H9 (cell line): Measurements from ENCODE around the gene COL4A6. TPM values are rescaled to one million over a fixed set of nuclear protein-coding genes. Genes with fewer than 3 reads are reported as not detected.

Experiments
- DNase-seq: peaks from one replicate; pipeline ENCODE4 v3.0.0-alpha.2; 2017
- H2AFZ ChIP-seq: one replicate; pipeline ENCODE4 v1.6.1; 2013; ENCODE audit warnings: mild to moderate bottlenecking, low read length, control low read depth, moderate library complexity
- H2AK5ac ChIP-seq: 2 replicates; pipeline ENCODE4 v1.6.1; 2013; ENCODE audit warnings: low read length, control low read depth, mixed read lengths; ENCODE audit not compliant: insufficient read length
- H2BK120ac ChIP-seq: one replicate; pipeline ENCODE4 v1.6.1; 2013; ENCODE audit warnings: low read depth, mild to moderate bottlenecking, low read length, control low read depth, inconsistent platforms; ENCODE audit not compliant: poor library complexity, severe bottlenecking
- H2BK12ac ChIP-seq: 2 replicates; pipeline ENCODE4 v1.6.1; 2013; ENCODE audit warnings: low read length, control low read depth, mixed read lengths, low read depth; ENCODE audit not compliant: insufficient read length
- H2BK15ac ChIP-seq: 2 replicates; pipeline ENCODE4 v1.6.1; 2013; ENCODE audit warnings: low read depth, low read length, control low read depth
- H2BK20ac ChIP-seq: one replicate; pipeline ENCODE4 v1.6.1; 2013; ENCODE audit warnings: low read depth, mild to moderate bottlenecking, low read length, control low read depth, inconsistent platforms; ENCODE audit not compliant: poor library complexity, severe bottlenecking
- H2BK5ac ChIP-seq: 2 replicates; pipeline ENCODE4 v1.6.1; 2013; ENCODE audit warnings: low read length, control low read depth, mixed read lengths; ENCODE audit not compliant: insufficient read length
- H3K14ac ChIP-seq: 2 replicates; pipeline ENCODE4 v1.6.1; 2013; ENCODE audit warnings: low read length, control low read depth; ENCODE audit not compliant: insufficient read depth
- H3K18ac ChIP-seq: 2 replicates; pipeline ENCODE4 v1.6.1; 2013; ENCODE audit warnings: low read depth, mild to moderate bottlenecking, mixed read lengths, low read length, control low read depth; ENCODE audit not compliant: insufficient read length
- H3K23ac ChIP-seq: 2 replicates; pipeline ENCODE4 v1.6.1; 2013; ENCODE audit warnings: low read length, control low read depth, mixed read lengths, low read depth; ENCODE audit not compliant: insufficient read length
- H3K23me2 ChIP-seq: 2 replicates; pipeline ENCODE4 v1.6.1; 2013; ENCODE audit warnings: low read depth, mild to moderate bottlenecking, mixed read lengths, low read length, control low read depth; ENCODE audit not compliant: insufficient read length, poor library complexity, severe bottlenecking
- H3K27ac ChIP-seq: 2 replicates; pipeline ENCODE4 v1.5.1; 2013; ENCODE audit warnings: low read length, control low read depth, mixed read lengths, low read depth; ENCODE audit not compliant: insufficient read length
- H3K27me3 ChIP-seq: 2 replicates; pipeline ENCODE4 v1.6.1; 2013; ENCODE audit warnings: low read length, control low read depth, inconsistent platforms; ENCODE audit not compliant: insufficient read depth
- H3K4ac ChIP-seq: 2 replicates; pipeline ENCODE4 v1.6.1; 2013; ENCODE audit warnings: low read depth, mild to moderate bottlenecking, control low read depth, inconsistent platforms, low read length, moderate library complexity
- H3K4me1 ChIP-seq: 2 replicates; pipeline ENCODE4 v1.6.1; 2013; ENCODE audit warnings: low read length, control low read depth, inconsistent platforms; ENCODE audit not compliant: insufficient read depth
- H3K4me2 ChIP-seq: 2 replicates; pipeline ENCODE4 v1.6.1; 2013; ENCODE audit warnings: low read length, control low read depth, mixed read lengths; ENCODE audit not compliant: insufficient read length, insufficient read depth
- H3K56ac ChIP-seq: 2 replicates; pipeline ENCODE4 v1.6.1; 2013; ENCODE audit warnings: low read depth, mild to moderate bottlenecking, mixed read lengths, low read length, control low read depth; ENCODE audit not compliant: insufficient read length
- H3K79me1 ChIP-seq: 2 replicates; pipeline ENCODE4 v1.6.1; 2013; ENCODE audit warnings: low read depth, mild to moderate bottlenecking, moderate library complexity, low read length, control low read depth, inconsistent platforms; ENCODE audit not compliant: insufficient read depth, poor library complexity, severe bottlenecking
- H3K79me2 ChIP-seq: 2 replicates; pipeline ENCODE4 v1.6.1; 2013; ENCODE audit warnings: low read length, control low read depth, inconsistent platforms; ENCODE audit not compliant: insufficient read depth
- H3K9ac ChIP-seq: 2 replicates; pipeline ENCODE4 v1.6.1; 2013; ENCODE audit warnings: low read length, control low read depth, mixed read lengths; ENCODE audit not compliant: insufficient read length; ENCODE audit errors: extremely low read depth
- H3K9me3 ChIP-seq: one replicate; pipeline ENCODE4 v1.6.1; 2013; ENCODE audit warnings: low read depth, low read length, inconsistent platforms; ENCODE audit not compliant: control insufficient read depth
- H3T11ph ChIP-seq: one replicate; pipeline ENCODE4 v1.6.1; 2013; ENCODE audit warnings: mild to moderate bottlenecking, low read length, control low read depth, inconsistent platforms
- H4K20me1 ChIP-seq: one replicate; pipeline ENCODE4 v1.6.1; 2013; ENCODE audit not compliant: control insufficient read depth, insufficient read length, insufficient read depth
- H4K5ac ChIP-seq: 2 replicates; pipeline ENCODE4 v1.6.1; 2013; ENCODE audit warnings: low read depth, mild to moderate bottlenecking, mixed read lengths, low read length, control low read depth; ENCODE audit not compliant: insufficient read length
- H4K8ac ChIP-seq: replicated peaks from 2 replicates; pipeline ENCODE4 v1.6.1; 2013; ENCODE audit warnings: low read length, control low read depth, mixed read lengths, low read depth; ENCODE audit not compliant: insufficient read length
- H4K91ac ChIP-seq: 2 replicates; pipeline ENCODE4 v1.6.1; 2013; ENCODE audit warnings: low read depth, mild to moderate bottlenecking, moderate library complexity, mixed read lengths, low read length, control low read depth; ENCODE audit not compliant: insufficient read length
- H3K27ac Mint-ChIP-seq, 3 experiments: 2 replicates in 2 of 3; 3 replicates in 1 of 3; pipeline ENCODE4 v1.8.0; 2020 to 2021; ENCODE audit warnings: mixed read lengths in 3 of 3, mild to moderate bottlenecking in 1 of 3, moderate library complexity in 1 of 3
- H3K27me3 Mint-ChIP-seq: 2 replicates; pipeline ENCODE4 v1.8.0; 2021; ENCODE audit warnings: low read depth, mild to moderate bottlenecking, moderate library complexity, mixed read lengths
- H3K36me3 Mint-ChIP-seq, 3 experiments: 2 replicates in 2 of 3; 3 replicates in 1 of 3; pipeline ENCODE4 v1.8.0; 2020 to 2021; ENCODE audit warnings: low read depth in 3 of 3, mixed read lengths in 3 of 3; ENCODE audit not compliant: insufficient read depth in 1 of 3
- H3K4me1 Mint-ChIP-seq, 2 experiments: 2 replicates each; pipeline ENCODE4 v1.8.0; 2020; ENCODE audit warnings: mixed read lengths in 2 of 2
- H3K4me3 Mint-ChIP-seq, 2 experiments: 2 replicates in 1 of 2; 3 replicates in 1 of 2; pipeline ENCODE4 v1.8.0; 2020 to 2021; ENCODE audit warnings: mild to moderate bottlenecking in 2 of 2, mixed read lengths in 2 of 2, moderate library complexity in 1 of 2
- H3K9me3 Mint-ChIP-seq, 2 experiments: 2 replicates in 1 of 2; 3 replicates in 1 of 2; pipeline ENCODE4 v1.8.0; 2020; ENCODE audit warnings: mild to moderate bottlenecking in 2 of 2, mixed read lengths in 2 of 2, moderate library complexity in 1 of 2
- CTCF ChIP-seq: fragments of 200-600 bp; sonication (generic); conservative IDR thresholded peaks from 3 replicates; pipeline ENCODE4 v1.8.0; 2021; ENCODE audit warnings: antibody characterized with exemption, mild to moderate bottlenecking
- WGBS: extraction: QIAGEN DNeasy Blood & Tissue Kit; methylation state at CpG from one replicate; pipeline ENCODE4 v1.1.7; 2013; ENCODE audit warnings: missing lambda C conversion rate, low lambda C conversion rate, mixed read lengths; ENCODE audit not compliant: insufficient read length; ENCODE audit errors: extremely low coverage; 5-methylcytosine and 5-hydroxymethylcytosine counted together
- total RNA-seq: library from RNA; stranded (reverse); gene quantifications from 2 replicates; pipeline ENCODE4 v1.2.1, GENCODE V29; 2021

Gene COL4A6
- total RNA-seq, 1 experiment from 2014 or later, result 16.7 TPM

GRCh38 chrX:108246304-108246954, 191.8 kb downstream of the COL4A6 start:
- H3K79me2 ChIP-seq, result no peaks in the 10 kb centered on the region
- H4K5ac ChIP-seq, result no peak overlapping the region
- no peaks in the 10 kb centered on the region for H3K23me2 ChIP-seq
- H4K8ac ChIP-seq, result no peak overlapping the region
- H2BK15ac ChIP-seq, result no peak overlapping the region
- TF ChIP-seq CTCF, result no peak
- Mint-ChIP-seq H3K36me3 (peaks cover 0 to 2% (median 0%) of the 10 kb centered on the region in 3 experiments; a peak in 3 of 7 replicates), H3K27ac (no peak overlapping the region), H3K4me3 (no peak overlapping the region), H3K9me3 (peaks cover 0 to 2% of the 10 kb centered on the region in 2 experiments; a peak in 3 of 5 replicates), H3K4me1 (peaks cover 10 to 13% of the 10 kb centered on the region in 2 experiments), H3K27me3 (no peaks in the 10 kb centered on the region)
- H3K4me1 ChIP-seq, result no peaks in the 10 kb centered on the region
- H3K4me2 ChIP-seq, result no peak overlapping the region
- no peak overlapping the region for H2BK5ac ChIP-seq
- no peak overlapping the region for H3K27ac ChIP-seq
- no peaks in the 10 kb centered on the region for H3K79me1 ChIP-seq
- no peak overlapping the region for H3K56ac ChIP-seq
- H2BK20ac ChIP-seq, result no peak overlapping the region
- H3K14ac ChIP-seq, result no peak overlapping the region
- no CpG with 5 or more reads among the region's 3 CpGs for WGBS
- no peak overlapping the region for H3K9ac ChIP-seq
- H4K20me1 ChIP-seq, result no peaks in the 10 kb centered on the region
- DNase-seq, result no peak
- H2BK120ac ChIP-seq, result no peak overlapping the region
- no peak overlapping the region for H4K91ac ChIP-seq
- no peak overlapping the region for H3K4ac ChIP-seq
- no peaks in the 10 kb centered on the region for H3K9me3 ChIP-seq
- H2AK5ac ChIP-seq, result no peak overlapping the region
- no peak overlapping the region for H2BK12ac ChIP-seq
- H3K18ac ChIP-seq, result no peak overlapping the region
- H3K23ac ChIP-seq, result no peak overlapping the region
- no peak overlapping the region for H2AFZ ChIP-seq
- H3K27me3 ChIP-seq, result no peaks in the 10 kb centered on the region
- H3T11ph ChIP-seq, result no peak overlapping the region
